ENCODE results near the gene GNB4.

Gene GNB4

DNA sequence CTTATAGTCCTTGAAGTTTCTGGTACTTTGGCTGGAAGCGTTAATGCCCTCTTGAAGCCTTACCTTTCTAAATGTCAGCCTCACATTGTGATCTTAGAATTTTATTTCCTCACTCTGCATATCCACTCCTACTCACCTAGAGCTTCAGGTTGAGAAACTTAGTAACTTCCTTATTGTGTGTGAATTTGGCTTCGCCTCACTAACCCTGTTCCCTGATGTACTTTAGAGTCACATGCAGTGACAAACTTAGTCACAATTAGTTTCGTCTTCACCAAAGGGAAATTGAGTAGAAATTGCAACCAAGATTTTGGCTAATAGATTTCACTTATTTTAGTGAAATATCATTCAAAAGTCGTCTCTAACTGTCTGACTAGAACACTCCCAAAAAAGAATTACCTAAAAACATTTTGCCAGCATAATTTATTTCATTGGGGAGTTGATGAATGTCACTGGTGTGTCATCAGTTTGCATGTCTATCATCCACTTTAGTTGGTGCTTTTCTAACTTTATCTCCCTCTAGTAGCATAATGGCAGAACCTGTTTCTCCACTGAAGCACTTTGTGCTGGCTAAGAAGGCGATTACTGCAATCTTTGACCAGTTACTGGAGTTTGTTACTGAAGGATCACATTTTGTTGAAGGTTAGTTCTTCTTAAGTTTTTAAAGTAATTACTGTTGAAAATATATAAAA lies 102.8 kb downstream of the GNB4 start:
- DNase-seq: no peak

DNA sequence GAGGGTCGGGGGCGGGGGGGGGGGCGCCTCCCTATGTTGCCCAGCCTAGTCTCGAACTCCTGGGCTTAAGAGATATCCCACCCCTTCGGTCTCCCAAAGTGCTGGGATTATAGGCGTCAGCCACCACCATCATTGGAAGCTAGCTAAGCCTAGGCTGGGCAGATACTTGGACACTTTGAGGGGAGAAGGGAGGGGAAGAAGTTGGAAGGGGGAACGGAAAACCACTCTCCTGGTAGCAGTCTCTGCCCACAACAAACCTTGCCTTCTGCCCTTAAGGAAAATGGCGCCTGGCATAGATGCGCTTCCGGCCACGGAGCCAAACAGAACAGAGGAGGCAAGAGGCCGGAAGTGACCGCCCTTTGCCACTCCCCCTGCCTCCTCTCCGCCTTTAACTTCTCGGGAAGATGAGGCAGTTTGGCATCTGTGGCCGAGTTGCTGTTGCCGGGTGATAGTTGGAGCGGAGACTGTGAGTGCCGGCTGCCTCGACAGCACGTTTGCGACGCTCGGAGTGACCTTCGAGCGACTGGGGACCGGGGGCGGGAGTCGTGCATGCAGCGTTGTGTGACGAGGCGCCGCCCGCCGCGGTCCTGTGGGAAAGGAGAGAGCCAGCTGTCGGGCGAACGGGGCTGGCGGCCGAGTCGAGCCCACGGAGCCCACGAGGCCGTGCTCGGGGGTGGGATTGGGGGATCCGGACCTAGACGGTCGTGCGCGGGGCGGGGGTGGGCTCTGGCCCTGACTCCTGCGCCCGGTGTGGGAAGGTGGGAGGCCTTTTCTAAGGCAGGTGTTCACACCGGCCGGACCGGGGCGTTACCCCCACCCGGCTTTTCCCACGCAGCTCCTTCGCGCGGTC lies 103.7 kb downstream of the GNB4 start, which contains the start of gene MFN1:
Gene MFN1 (plus strand): TSS at position 365 of the 850 bp plus-strand sequence. CDS start 1,143 bp downstream, outside the sequence.
- DNase-seq: peak; percentile 98
